Lower leg skin (tissue), 3 donors: ENCODE data around the gene TMEM190.

Experiments used
- POLR2A ChIP-seq, 2 donors: fragments of 450-650 bp; IDR thresholded peaks; one replicate each; pipeline ENCODE4 v1.6.1; 2016 to 2017; ENCODE audit warnings: antibody characterized with exemption in 2 of 2, mild to moderate bottlenecking in 1 of 2, moderate library complexity in 1 of 2
- TF ChIP-seq, protein P1 (sequence below), 3 donors: fragments of 450-650 bp; IDR thresholded peaks; one replicate each; pipeline ENCODE4 v1.5.1; 2016; ENCODE audit warnings: antibody characterized with exemption in 3 of 3, mild to moderate bottlenecking in 3 of 3, moderate library complexity in 2 of 3

DNA sequence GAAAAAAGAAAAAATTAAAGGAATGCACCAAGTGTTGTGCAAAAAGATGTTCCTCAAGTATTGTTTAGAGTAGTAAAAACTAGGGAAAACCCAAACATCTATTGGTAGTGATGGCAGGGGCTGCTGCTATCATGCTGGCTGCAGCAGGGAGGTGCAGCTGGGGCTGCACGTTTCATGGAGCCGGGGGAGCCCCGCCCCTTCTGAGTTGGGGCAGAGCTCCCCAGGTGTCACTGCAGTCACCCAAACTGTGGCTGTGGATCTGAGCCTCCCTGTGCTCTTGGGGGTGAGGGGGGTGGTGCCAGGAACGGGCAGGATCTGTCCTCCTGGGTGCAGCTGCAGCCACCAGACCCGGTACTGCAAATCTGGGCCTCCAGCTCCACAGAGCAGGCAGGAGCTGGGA is 42.5 kb downstream of the TMEM190 start:
- no peak for TF ChIP-seq POLR2A (IDR thresholded peaks at IDR 0.05)
- TF ChIP-seq, protein P1, sequence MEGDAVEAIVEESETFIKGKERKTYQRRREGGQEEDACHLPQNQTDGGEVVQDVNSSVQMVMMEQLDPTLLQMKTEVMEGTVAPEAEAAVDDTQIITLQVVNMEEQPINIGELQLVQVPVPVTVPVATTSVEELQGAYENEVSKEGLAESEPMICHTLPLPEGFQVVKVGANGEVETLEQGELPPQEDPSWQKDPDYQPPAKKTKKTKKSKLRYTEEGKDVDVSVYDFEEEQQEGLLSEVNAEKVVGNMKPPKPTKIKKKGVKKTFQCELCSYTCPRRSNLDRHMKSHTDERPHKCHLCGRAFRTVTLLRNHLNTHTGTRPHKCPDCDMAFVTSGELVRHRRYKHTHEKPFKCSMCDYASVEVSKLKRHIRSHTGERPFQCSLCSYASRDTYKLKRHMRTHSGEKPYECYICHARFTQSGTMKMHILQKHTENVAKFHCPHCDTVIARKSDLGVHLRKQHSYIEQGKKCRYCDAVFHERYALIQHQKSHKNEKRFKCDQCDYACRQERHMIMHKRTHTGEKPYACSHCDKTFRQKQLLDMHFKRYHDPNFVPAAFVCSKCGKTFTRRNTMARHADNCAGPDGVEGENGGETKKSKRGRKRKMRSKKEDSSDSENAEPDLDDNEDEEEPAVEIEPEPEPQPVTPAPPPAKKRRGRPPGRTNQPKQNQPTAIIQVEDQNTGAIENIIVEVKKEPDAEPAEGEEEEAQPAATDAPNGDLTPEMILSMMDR (IDR thresholded peaks at IDR 0.05) = no peak
